ENCODE results near the gene TADA2B. TPM values are rescaled to one million over a fixed set of nuclear protein-coding genes. Genes with fewer than 3 reads are reported as not detected.
A peak's percentile ranks its signal among the peaks of the same experiment; 100 is the strongest.
"Not testable (repeated sequence)": the region's sequence is repeated elsewhere in the genome, so short reads cannot be mapped to it uniquely, and the experiment has no call there.

The TADA2B gene
- total and polyA plus RNA-seq, 9 of the 15 experiments (the other 6 are each of a cell fraction or from before 2014, with no cell fraction given), result 0.55 to 12.2 (median 7.5) TPM

- in situ Hi-C loops (cut with MboI); H3K36me3 ChIP-seq (ENCODE audit: control insufficient read depth, insufficient read depth, low read length); DNase-seq (ENCODE audit: extremely low read depth in 1 of 4, low spot score in 3 of 4); intact Hi-C loops (cut with micrococcal nuclease); ATAC-seq; CTCF ChIA-PET (ENCODE audit: low intra/inter-chr PET ratio); H3K9me3 ChIP-seq (replicated peaks; ENCODE audit: control insufficient read depth, insufficient read depth, low read depth, low read length); H3K27ac ChIP-seq (ENCODE audit: extremely low read depth, low read depth, low read length); BruUV-seq (replicated peaks); H3K79me2 ChIP-seq (ENCODE audit: control insufficient read depth, insufficient read depth, low read length); FAIRE-seq; H4K20me1 ChIP-seq (replicated peaks; ENCODE audit: control insufficient read depth, insufficient read depth, low read length); H3K9me1 ChIP-seq (ENCODE audit: control insufficient read depth, insufficient read depth, low read length); TF ChIP-seq CEBPG (CRISPR knock-in tag; IDR thresholded peaks at IDR 0.05): not testable (repeated sequence)
- H3K4me1 ChIP-seq (replicated peaks in 1 of 2; ENCODE audit: control insufficient read depth in 2 of 2, insufficient read depth in 2 of 2, low read length in 2 of 2), result peaks cover 17 to 30% of the 10 kb centered on the region in 2 experiments
- POLR2A ChIA-PET, result interaction anchor here (0.8 to 1.8 kb wide), 2 partner anchors 43 to 193 kb away, joined by 3 to 5 read pairs; partner anchors contain the start of gene TBC1D14
- peak overlapping the region; percentile 82 for H3K4me2 ChIP-seq (ENCODE audit: insufficient read depth, low read length)
- H3K27me3 ChIP-seq (ENCODE audit: control insufficient read depth in 2 of 2, insufficient read depth in 2 of 2, low read length in 2 of 2), result peaks cover 16 to 39% of the 10 kb centered on the region in 2 experiments
- H3K9ac ChIP-seq (ENCODE audit: insufficient read depth in 1 of 2, low read depth in 2 of 2, low read length in 2 of 2), result peak overlapping the region; percentile 45 to 81; a peak in 2 of 4 replicates
- 32% methylated on average over 12 of the region's 12 CpGs for WGBS (ENCODE audit: insufficient coverage, low coverage, missing lambda C conversion rate)
- H2AFZ ChIP-seq (ENCODE audit: low read depth, low read length), result peak overlapping the region; percentile 98
- TF ChIP-seq CEBPG (tag; conservative IDR thresholded peaks at IDR 0.05 in 1 of 2, IDR thresholded peaks at IDR 0.05 in 1 of 2) (0 out of 4 replicates have a peak, but pooled peaks of 1 of the 2 experiments have one; percentile 7), CEBPB (tag; IDR thresholded peaks at IDR 0.05) (peak; percentile 39)
- peak overlapping the region; percentile 56 for H3K4me3 ChIP-seq
Measured at GRCh38 chr4:7102516-7102909, 59.3 kb downstream of the TADA2B start.

GRCh38 chr4:7103031-7103606 is 59.9 kb downstream of the TADA2B start:
- H3K4me1 ChIP-seq (replicated peaks in 1 of 2; ENCODE audit: control insufficient read depth in 2 of 2, insufficient read depth in 2 of 2, low read length in 2 of 2), result peaks cover 17 to 30% of the 10 kb centered on the region in 2 experiments
- H3K4me3 ChIP-seq, result peak overlapping the region; percentile 56
- H2AFZ ChIP-seq (ENCODE audit: low read depth, low read length), result peak overlapping the region; percentile 83
- in situ Hi-C loops (cut with MboI) (no loop called here), intact Hi-C loops (cut with micrococcal nuclease) (no loop called here)
- no peaks in the 10 kb centered on the region for H3K36me3 ChIP-seq (ENCODE audit: control insufficient read depth, insufficient read depth, low read length)
- 2% methylated on average over 24 of the region's 35 CpGs for WGBS (ENCODE audit: insufficient coverage, low coverage, missing lambda C conversion rate)
- H3K9me3 ChIP-seq (replicated peaks; ENCODE audit: control insufficient read depth, insufficient read depth, low read depth, low read length), result no peaks in the 10 kb centered on the region
- H4K20me1 ChIP-seq (replicated peaks; ENCODE audit: control insufficient read depth, insufficient read depth, low read length), result peaks cover 6% of the 10 kb centered on the region
- H3K27ac ChIP-seq (ENCODE audit: extremely low read depth, low read depth, low read length), result peak overlapping the region; percentile 46; the same call in 1 of the 3 replicates
- peak overlapping the region; percentile 82 for H3K4me2 ChIP-seq (ENCODE audit: insufficient read depth, low read length)
- peak overlapping the region; percentile 45 to 85 for H3K9ac ChIP-seq (ENCODE audit: insufficient read depth in 1 of 2, low read depth in 2 of 2, low read length in 2 of 2)
- POLR2A ChIA-PET, result interaction anchor here (0.8 to 1.8 kb wide), 2 partner anchors 21 to 194 kb away, joined by 4 to 5 read pairs; partner anchors contain the start of gene TBC1D14
- DNase-seq (ENCODE audit: extremely low read depth in 1 of 4, low spot score in 3 of 4) (peak; percentile 92 to 100 (median 99)), FAIRE-seq (peak; percentile 71), ATAC-seq (peak; percentile 93)
- peaks cover 3% of the 10 kb centered on the region for H3K9me1 ChIP-seq (ENCODE audit: control insufficient read depth, insufficient read depth, low read length)
- peaks cover 19 to 39% of the 10 kb centered on the region in 2 experiments for H3K27me3 ChIP-seq (ENCODE audit: control insufficient read depth in 2 of 2, insufficient read depth in 2 of 2, low read length in 2 of 2)
- no peaks in the 10 kb centered on the region for H3K79me2 ChIP-seq (ENCODE audit: control insufficient read depth, insufficient read depth, low read length)
- TSS peak; percentile 97 for BruUV-seq (replicated peaks)
- CTCF ChIA-PET (ENCODE audit: low intra/inter-chr PET ratio), result no interaction called here
- TF ChIP-seq PHF20 (IDR thresholded peaks at IDR 0.05; ENCODE audit: partially characterized antibody), result peak; percentile 54
- no peak for TF ChIP-seq ZNF121 (CRISPR knock-in tag; conservative IDR thresholded peaks at IDR 0.05)
- no peak for TF ChIP-seq KAT8 (IDR thresholded peaks at IDR 0.05; ENCODE audit: low read depth)
- peak; percentile 86 for TF ChIP-seq PHF8 (IDR thresholded peaks at IDR 0.05; ENCODE audit: borderline replicate concordance, low read length)
- no peak for TF ChIP-seq TCF3 (CRISPR knock-in tag; IDR thresholded peaks at IDR 0.05)
- no peak for TF ChIP-seq MED1 (CRISPR knock-in tag; IDR thresholded peaks at IDR 0.05; ENCODE audit: borderline replicate concordance)
- no peak for TF ChIP-seq RAD51 (IDR thresholded peaks at IDR 0.05; ENCODE audit: borderline replicate concordance, low read depth)
- TF ChIP-seq XRCC5 (IDR thresholded peaks at IDR 0.05; ENCODE audit: low read depth, low read length), result no peak
- TF ChIP-seq CC2D1A (IDR thresholded peaks at IDR 0.05), result no peak
- no peak for TF ChIP-seq PHTF2 (CRISPR knock-in tag; IDR thresholded peaks at IDR 0.05)
- TF ChIP-seq POLR2A (conservative IDR thresholded peaks at IDR 0.05), result peak; percentile 84
- TF ChIP-seq L3MBTL2 (IDR thresholded peaks at IDR 0.05), result 0 out of 2 replicates have a peak, but pooled peaks have one; percentile 11
- TF ChIP-seq GABPB2 (CRISPR knock-in tag; conservative IDR thresholded peaks at IDR 0.05), result no peak
- peak; percentile 52; the same call in 1 of the 2 replicates for TF ChIP-seq HMBOX1 (IDR thresholded peaks at IDR 0.05)

All from K562 (cell line).